ENCODE data around the gene FBXO11. TPM values are rescaled to one million over a fixed set of nuclear protein-coding genes. Genes with fewer than 3 reads are reported as not detected.

FBXO11 gene
- total and polyA plus RNA-seq, 2 donors: 29.3 to 149 TPM

DNA sequence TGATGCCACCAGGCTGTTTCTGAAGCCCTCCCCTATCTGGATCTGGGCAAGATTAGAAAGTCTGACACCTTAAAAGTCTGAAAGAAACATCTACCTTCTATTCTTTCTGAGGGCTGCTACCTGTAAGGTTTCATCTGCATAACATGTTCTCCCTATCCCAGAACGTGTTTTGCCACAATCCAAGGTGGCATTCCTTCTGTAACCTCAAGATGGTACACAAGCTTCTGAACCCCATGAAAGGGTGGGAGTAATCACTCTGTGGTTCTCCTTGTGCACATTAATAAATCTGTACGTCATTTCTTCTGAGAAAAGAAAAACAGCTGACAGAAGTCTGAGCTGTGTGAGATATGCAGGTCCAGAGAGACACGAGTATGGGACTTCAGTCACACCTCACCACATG is 165.2 kb downstream of the FBXO11 start:
- no peak overlapping the region for H3K4me3 ChIP-seq (ENCODE audit: low read depth, low read length)
- H3K27ac ChIP-seq (ENCODE audit: low read depth): no peak overlapping the region
- 63% methylated on average over 3 of the region's 3 CpGs for WGBS
- no peaks in the 10 kb centered on the region for H3K4me1 ChIP-seq (ENCODE audit: insufficient read depth)
- H3K36me3 ChIP-seq (ENCODE audit: insufficient read depth): no peaks in the 10 kb centered on the region
- DNase-seq (ENCODE audit: extremely low spot score): no peak

Small RNA genes lying within 50 kb of the gene (small RNA-seq; reads per million reads assigned to genes)
- gene RF00026 (not detected), gene RPL36AP15 (not detected)

Other genes with a start within 250 kb of the FBXO11 start
- 64.3 TPM for gene MSH6, start 123.4 kb downstream of the FBXO11 start, total RNA-seq
- 28.4 TPM for gene MSH6, start 123.4 kb downstream of the FBXO11 start, polyA plus RNA-seq

Data from urinary bladder (tissue), 4 donors.